Mesodermal cell (in vitro differentiated cells): Measurements from ENCODE around the gene GUCY1A2. TPM values are rescaled to one million over a fixed set of nuclear protein-coding genes. Genes with fewer than 3 reads are reported as not detected.
"Not testable (repeated sequence)": the region's sequence is repeated elsewhere in the genome, so short reads cannot be mapped to it uniquely, and the experiment has no call there.

Experiments
- H3K27ac ChIP-seq: 2 replicates; pipeline ENCODE4 v1.7.0; 2013; ENCODE audit warnings: mild to moderate bottlenecking, low read depth, low read length, moderate library complexity; ENCODE audit not compliant: severe bottlenecking
- H3K36me3 ChIP-seq: 2 replicates; pipeline ENCODE4 v1.7.1; 2013; ENCODE audit warnings: mild to moderate bottlenecking, low read length, moderate library complexity; ENCODE audit not compliant: control insufficient read depth, insufficient read depth
- H3K4me1 ChIP-seq: one replicate; pipeline ENCODE4 v1.7.1; 2013; ENCODE audit warnings: mild to moderate bottlenecking, low read length; ENCODE audit not compliant: insufficient read depth, control insufficient read depth, poor library complexity, severe bottlenecking
- H3K4me3 ChIP-seq: 2 replicates; pipeline ENCODE4 v1.7.0; 2013; ENCODE audit warnings: low read length, control low read depth, mild to moderate bottlenecking; ENCODE audit not compliant: insufficient read depth, poor library complexity, severe bottlenecking; ENCODE audit errors: extremely low read depth
- H3K9me3 ChIP-seq: 2 replicates; pipeline ENCODE4 v1.7.1; 2013; ENCODE audit warnings: mild to moderate bottlenecking, low read length, moderate library complexity; ENCODE audit not compliant: control insufficient read depth
- WGBS, 2 experiments: methylation state at CpG; one replicate each; pipeline ENCODE4 v1.1.5; 2013; ENCODE audit warnings: missing lambda C conversion rate in 2 of 2; ENCODE audit not compliant: insufficient coverage in 2 of 2; 5-methylcytosine and 5-hydroxymethylcytosine counted together
- polyA plus RNA-seq, 2 experiments: library from polyadenylated mRNA; stranded (reverse); fragments of 50-300 nt; gene quantifications; one replicate each; pipeline ENCODE4 v1.2.3, GENCODE V29; 2013

GUCY1A2 gene
- polyA plus RNA-seq (2013, experiment 1 of 2): 3.9 TPM
- 3.7 TPM for polyA plus RNA-seq (2013, experiment 2 of 2)

DNA sequence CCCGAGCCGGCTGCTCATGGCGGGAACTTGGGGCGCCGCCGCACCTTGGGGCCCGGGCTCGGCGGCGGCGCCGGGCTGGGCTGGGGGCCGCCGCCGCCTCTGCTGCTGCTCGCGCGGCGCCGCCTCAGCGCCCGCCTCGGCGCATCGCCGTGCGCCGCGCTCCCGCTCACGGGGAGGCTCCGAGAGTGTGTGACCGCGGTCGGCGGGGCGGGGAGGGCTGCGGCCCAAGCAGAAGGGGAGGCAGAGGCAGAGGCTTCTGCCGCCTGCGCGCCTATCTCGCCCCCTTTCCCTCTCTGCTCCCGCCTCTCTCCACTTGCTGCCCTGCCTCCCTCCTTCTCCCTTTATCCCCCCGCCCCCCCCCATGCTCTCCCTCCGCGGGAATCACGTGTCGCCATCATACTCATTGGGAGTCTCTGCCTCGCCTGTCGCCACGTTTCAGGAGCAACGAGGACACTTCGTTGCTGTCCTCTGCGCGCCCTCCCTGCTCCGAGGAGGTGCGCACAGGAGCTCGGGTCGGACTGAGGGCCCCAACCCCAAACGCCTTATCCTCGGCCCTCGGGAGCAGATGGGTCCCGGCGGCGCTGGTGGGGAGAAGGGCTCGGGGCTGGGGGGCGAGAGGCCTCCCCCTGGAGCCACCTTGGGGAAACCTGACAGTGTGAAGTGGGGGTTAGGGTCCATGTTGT lies at the start of gene GUCY1A2:
Gene GUCY1A2, minus strand, starts transcription at position 258 of the 683 bp plus-strand sequence. CDS start 421 bp downstream, outside the sequence.
- peaks cover 10% of the 10 kb centered on the region for H3K4me1 ChIP-seq
- WGBS, 2 experiments: 0% methylated on average over 40 to 49 of the region's 67 CpGs
- H3K4me3 ChIP-seq: peak within 1 kb of the TSS; percentile 48
- H3K36me3 ChIP-seq: no peaks in the 10 kb centered on the region
- no peak within 1 kb of the TSS for H3K27ac ChIP-seq
- H3K9me3 ChIP-seq: no peaks in the 10 kb centered on the region

GRCh38 chr11:107054391-107054790 lies 36.1 kb upstream of the GUCY1A2 start:
- no peak overlapping the region for H3K4me3 ChIP-seq
- WGBS, 2 experiments: 100% methylated on average over 1 of the region's 1 CpG; no CpG with 5 or more reads in 1 of the 2 experiments

DNA sequence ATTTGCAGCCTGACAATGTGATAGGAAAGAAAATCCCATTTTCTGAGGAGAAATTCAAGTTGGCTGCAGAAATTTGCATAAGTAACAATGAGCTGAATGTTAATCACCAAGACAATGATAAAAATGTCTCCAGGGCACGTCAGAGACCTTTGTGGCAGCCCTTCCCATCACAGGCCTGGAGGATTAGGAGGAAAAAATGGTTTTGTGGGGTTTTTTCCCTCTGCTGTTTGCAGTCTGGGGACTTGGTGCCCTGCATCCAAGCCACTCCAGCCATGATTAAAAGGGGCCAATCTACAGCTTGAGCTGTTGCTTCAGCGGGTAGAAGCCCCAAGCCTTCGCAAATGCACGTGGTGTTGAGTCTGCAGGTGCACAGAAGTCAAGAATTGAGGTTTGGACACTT lies 33.1 kb upstream of the GUCY1A2 start:
- not testable (repeated sequence) for H3K4me3 ChIP-seq, H3K27ac ChIP-seq, H3K4me1 ChIP-seq, H3K36me3 ChIP-seq, H3K9me3 ChIP-seq
- 79 to 87% methylated on average over 3 of the region's 4 CpGs for WGBS, 2 experiments

More at GRCh38 chr11:107054391-107054790, 36.1 kb upstream of the GUCY1A2 start:
- Histone ChIP-seq H3K4me1 (no peaks in the 10 kb centered on the region), H3K9me3 (peaks cover 9% of the 10 kb centered on the region), H3K27ac (no peak overlapping the region), H3K36me3 (no peaks in the 10 kb centered on the region)

GRCh38 chr11:107050899-107051298 lies 32.6 kb upstream of the GUCY1A2 start:
- not testable (repeated sequence) for H3K4me1 ChIP-seq, H3K36me3 ChIP-seq, H3K9me3 ChIP-seq, H3K4me3 ChIP-seq, H3K27ac ChIP-seq
- WGBS, 2 experiments: 81 to 100% methylated on average over 2 of the region's 2 CpGs

DNA sequence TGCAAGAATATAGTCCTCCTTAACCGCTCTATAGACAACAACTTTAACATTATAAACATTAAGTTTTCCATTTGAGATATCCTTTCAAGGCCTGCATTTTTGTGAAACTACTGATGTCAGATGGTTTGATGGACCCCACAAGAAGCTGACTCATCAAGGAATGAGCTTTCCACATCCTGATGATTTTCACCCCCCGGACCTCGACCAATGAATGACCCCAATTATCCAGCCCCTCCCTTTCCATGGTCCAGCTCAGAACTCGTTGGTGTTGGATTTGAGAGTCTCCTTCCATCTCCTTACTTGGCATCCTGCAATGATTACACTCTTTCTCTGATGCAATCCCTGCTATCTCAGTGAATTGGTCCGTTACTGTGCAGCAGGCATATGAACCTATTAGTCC lies 31.8 kb upstream of the GUCY1A2 start:
- Histone ChIP-seq H3K4me1 (no peaks in the 10 kb centered on the region), H3K9me3 (peaks cover 9% of the 10 kb centered on the region), H3K36me3 (no peaks in the 10 kb centered on the region), H3K27ac (no peak overlapping the region), H3K4me3 (no peak overlapping the region)
- WGBS, 2 experiments: 85 to 94% methylated on average over 2 to 4 of the region's 5 CpGs

GRCh38 chr11:107044503-107044902 lies 26.2 kb upstream of the GUCY1A2 start:
- Histone ChIP-seq H3K27ac (no peak overlapping the region), H3K4me1 (peaks cover 13% of the 10 kb centered on the region), H3K36me3 (no peaks in the 10 kb centered on the region), H3K9me3 (peaks cover 3% of the 10 kb centered on the region), H3K4me3 (no peak overlapping the region)
- no CpG with 5 or more reads among the region's 1 CpG for WGBS, 2 experiments

DNA sequence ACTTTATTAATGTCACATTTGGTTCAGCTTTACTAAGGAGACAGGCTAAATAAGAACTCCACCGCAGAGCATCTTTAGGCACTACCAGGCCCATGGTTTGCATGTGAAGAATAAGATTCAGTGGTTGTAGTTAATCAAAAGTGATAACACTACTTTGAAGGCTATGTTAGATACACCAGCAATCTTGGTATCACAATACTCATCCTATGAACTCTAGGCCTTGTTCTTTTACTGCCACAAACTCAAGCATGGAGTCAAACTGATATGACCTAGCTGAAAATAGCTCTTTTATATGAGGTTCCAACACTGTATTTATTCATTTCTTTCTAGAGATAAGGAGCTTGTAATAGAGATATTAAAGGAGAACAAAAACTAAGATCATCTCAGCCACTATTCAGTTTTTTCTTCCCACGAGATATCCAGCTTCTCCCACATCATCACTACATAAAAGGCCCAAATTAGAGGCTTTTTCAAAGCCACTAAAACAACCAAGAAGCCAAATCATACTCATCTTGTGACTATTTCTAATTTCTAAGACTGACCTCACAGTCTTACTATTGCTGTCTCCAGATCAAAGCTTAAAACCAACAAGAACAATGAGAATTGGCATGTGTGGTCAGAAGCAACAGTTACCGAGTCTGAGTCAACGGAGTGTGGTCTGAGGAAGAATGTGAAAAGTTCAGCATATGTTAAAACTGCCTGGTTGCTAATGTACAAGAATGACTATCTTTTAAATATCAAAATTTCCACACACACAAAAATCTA lies 25.1 kb upstream of the GUCY1A2 start:
- peak overlapping the region; percentile 70 for H3K27ac ChIP-seq
- 89 to 92% methylated on average over 1 to 2 of the region's 4 CpGs for WGBS, 2 experiments
- H3K36me3 ChIP-seq: no peaks in the 10 kb centered on the region
- H3K9me3 ChIP-seq: peaks cover 3% of the 10 kb centered on the region
- H3K4me3 ChIP-seq: no peak overlapping the region
- peaks cover 13% of the 10 kb centered on the region for H3K4me1 ChIP-seq

GRCh38 chr11:107042748-107043147 lies 24.5 kb upstream of the GUCY1A2 start:
- Histone ChIP-seq H3K36me3 (no peaks in the 10 kb centered on the region), H3K4me1 (peaks cover 13% of the 10 kb centered on the region), H3K4me3 (no peak overlapping the region), H3K9me3 (peaks cover 3% of the 10 kb centered on the region), H3K27ac (peak overlapping the region; percentile 70)
- whole genome bisulfite sequencing, 2 experiments: 73 to 85% methylated on average over 4 of the region's 4 CpGs

DNA sequence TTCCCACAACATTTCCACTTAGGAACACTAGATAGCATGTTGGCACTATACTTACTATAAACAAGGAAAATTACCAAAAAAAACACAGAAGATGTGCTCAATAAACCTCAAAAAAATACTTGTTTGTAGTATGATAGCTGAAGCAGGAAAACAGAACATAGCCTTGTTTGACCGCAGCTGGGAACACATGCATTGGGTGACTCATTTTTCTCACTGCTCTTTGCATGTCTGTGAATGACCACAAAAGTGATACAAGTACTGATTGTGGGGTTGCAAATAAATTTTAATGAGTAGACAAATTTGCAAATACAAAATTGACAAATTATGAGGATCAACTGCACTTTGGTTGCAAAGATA lies 22.8 kb upstream of the GUCY1A2 start:
- WGBS, 2 experiments: 60 to 100% methylated on average over 1 of the region's 1 CpG
- H3K36me3 ChIP-seq: no peaks in the 10 kb centered on the region
- H3K9me3 ChIP-seq: peaks cover 3% of the 10 kb centered on the region
- no peak overlapping the region for H3K4me3 ChIP-seq
- no peak overlapping the region for H3K27ac ChIP-seq
- peaks cover 13% of the 10 kb centered on the region for H3K4me1 ChIP-seq

DNA sequence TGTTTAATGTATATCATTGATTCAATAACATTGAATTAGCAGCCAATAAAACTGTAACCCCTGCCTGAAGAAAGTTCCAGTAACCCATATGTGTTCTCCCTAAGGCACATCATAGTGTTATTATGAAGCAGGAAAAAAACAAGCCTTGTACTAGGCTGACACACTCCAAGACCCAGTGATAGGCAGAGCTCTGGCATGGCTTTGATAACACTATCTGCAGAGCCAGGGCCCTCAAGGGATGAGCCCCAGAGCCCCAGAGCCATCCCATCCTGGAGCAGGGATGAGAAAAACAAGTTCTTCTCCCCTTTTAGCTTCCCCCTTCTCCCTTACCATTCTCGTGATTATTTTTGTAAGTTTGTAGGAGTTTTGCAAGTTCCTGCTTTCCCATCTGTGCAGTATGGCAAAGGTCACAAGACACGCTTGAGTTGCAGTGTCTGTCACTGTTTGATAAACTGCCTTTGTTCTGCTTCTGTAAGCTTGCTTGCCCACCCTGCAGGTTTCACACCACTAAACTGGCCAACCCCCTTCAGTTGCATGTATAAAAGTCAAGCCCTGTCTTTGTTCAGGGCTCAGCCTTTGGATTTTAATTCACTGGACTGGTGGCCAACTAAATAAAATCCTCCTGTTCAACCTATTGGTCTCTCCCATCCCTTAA lies 22.3 kb upstream of the GUCY1A2 start:
- peaks cover 3% of the 10 kb centered on the region for H3K9me3 ChIP-seq
- H3K27ac ChIP-seq: no peak overlapping the region
- WGBS, 2 experiments: 86 to 89% methylated on average over 1 of the region's 2 CpGs
- H3K36me3 ChIP-seq: no peaks in the 10 kb centered on the region
- H3K4me1 ChIP-seq: peaks cover 13% of the 10 kb centered on the region
- no peak overlapping the region for H3K4me3 ChIP-seq
